H1 (cell line): ENCODE measurements around the gene FLT3. TPM values are rescaled to one million over a fixed set of nuclear protein-coding genes. Genes with fewer than 3 reads are reported as not detected.

Experiments
- CTCF ChIA-PET: fragments of 300-600 bp; sonication (Branson Sonifier 250); formaldehyde crosslinking; loops from one replicate; lab custom pipeline; 2021; ENCODE audit not compliant: partially characterized antibody; lab: Charles Lee
- POLR2A ChIA-PET: fragments of 300-600 bp; sonication (Branson Sonifier 250); formaldehyde crosslinking; loops from one replicate; lab custom pipeline; 2021; ENCODE audit warnings: inconsistent platforms; ENCODE audit not compliant: partially characterized antibody; lab: Charles Lee
- DNase-seq, 2 experiments: peaks; one replicate each; pipeline versions ENCODE4 v3.0.0 to v3.0.0-alpha.2; 2010 to 2022; ENCODE audit warnings: low spot score in 2 of 2, low read depth in 1 of 2, mixed read lengths in 1 of 2
- FAIRE-seq: peaks from 2 replicates; lab custom pipeline; 2011; peaks lifted over from hg19 to GRCh38; lab: Jason Lieb, UNC
- H2AFZ ChIP-seq: 2 replicates; pipeline ENCODE4 v1.8.1; 2012; ENCODE audit warnings: low read length, inconsistent platforms
- H2AK5ac ChIP-seq: 2 replicates; pipeline ENCODE4 v1.6.1; 2013; ENCODE audit warnings: low read depth, low read length
- H2BK120ac ChIP-seq: replicated peaks from 2 replicates; pipeline ENCODE3; 2013; ENCODE audit warnings: low read depth, low read length, inconsistent platforms
- H2BK12ac ChIP-seq: 2 replicates; pipeline ENCODE4 v1.6.1; 2013; ENCODE audit warnings: low read depth, low read length
- H2BK15ac ChIP-seq: 2 replicates; pipeline ENCODE4 v1.6.1; 2013; ENCODE audit warnings: low read length
- H2BK20ac ChIP-seq: 2 replicates; pipeline ENCODE4 v1.6.1; 2013; ENCODE audit warnings: low read length
- H2BK5ac ChIP-seq: 2 replicates; pipeline ENCODE4 v1.6.1; 2013; ENCODE audit warnings: low read depth, low read length
- H3K14ac ChIP-seq: 2 replicates; pipeline ENCODE4 v1.6.1; 2013; ENCODE audit warnings: inconsistent platforms; ENCODE audit not compliant: insufficient read length
- H3K18ac ChIP-seq: 2 replicates; pipeline ENCODE4 v1.6.1; 2013; ENCODE audit warnings: low read length; ENCODE audit errors: extremely low read depth
- H3K23ac ChIP-seq: 2 replicates; pipeline ENCODE4 v1.6.1; 2013; ENCODE audit warnings: inconsistent platforms; ENCODE audit not compliant: insufficient read length
- H3K23me2 ChIP-seq: 2 replicates; pipeline ENCODE4 v1.6.1; 2013; ENCODE audit warnings: low read depth, low read length
- H3K27ac ChIP-seq: 2 replicates; pipeline ENCODE4 v1.6.1; 2011; ENCODE audit warnings: low read depth, low read length, inconsistent platforms
- H3K27me3 ChIP-seq, 4 experiments: replicated peaks in 1 of 4; 1 replicate in 1 of 4; 2 replicates in 3 of 4; pipeline versions ENCODE4 v1.6.1 to v1.8.1; 2011 to 2013; ENCODE audit warnings: low read length in 3 of 4, mild to moderate bottlenecking in 3 of 4, inconsistent platforms in 2 of 4, mixed read lengths in 2 of 4, moderate library complexity in 1 of 4; ENCODE audit not compliant: control insufficient read depth in 3 of 4, insufficient read depth in 3 of 4; ENCODE audit errors: extremely low read depth in 1 of 4
- H3K36me3 ChIP-seq, 4 experiments: 2 replicates each; pipeline versions ENCODE4 v1.6.1 to v1.8.1; 2011 to 2013; ENCODE audit warnings: mild to moderate bottlenecking in 4 of 4, low read length in 3 of 4, moderate library complexity in 2 of 4, control low read depth in 1 of 4, inconsistent platforms in 1 of 4; ENCODE audit not compliant: insufficient read depth in 4 of 4, control insufficient read depth in 2 of 4
- H3K4ac ChIP-seq: replicated peaks from 2 replicates; pipeline ENCODE3; 2013; ENCODE audit warnings: low read length, low read depth, mixed read lengths, inconsistent platforms; ENCODE audit not compliant: insufficient read length
- H3K4me1 ChIP-seq, 4 experiments: replicated peaks in 1 of 4; 1 replicate in 1 of 4; 2 replicates in 3 of 4; pipeline versions ENCODE4 v1.6.1 to v1.8.1; 2011 to 2013; ENCODE audit warnings: low read length in 3 of 4, inconsistent platforms in 2 of 4, mixed read lengths in 1 of 4; ENCODE audit not compliant: insufficient read depth in 4 of 4, control insufficient read depth in 3 of 4
- H3K4me2 ChIP-seq, 2 experiments: 2 replicates each; pipeline versions ENCODE4 v1.6.1 to v1.8.1; 2011 to 2013; ENCODE audit warnings: low read depth in 2 of 2, low read length in 2 of 2, control low read depth in 1 of 2, inconsistent platforms in 1 of 2, mild to moderate bottlenecking in 1 of 2; ENCODE audit not compliant: insufficient read depth in 1 of 2
- H3K4me3 ChIP-seq, 4 experiments: fragments of 200-600, 300-600 bp in 1 of 4; sonication (generic), shearing (Covaris generic), sonication (Bioruptor Twin) in 1 of 4; 2 replicates each; pipeline versions ENCODE4 v1.5.1 to v1.8.1; 2011 to 2016; ENCODE audit warnings: low read length in 4 of 4, low read depth in 3 of 4, control low read depth in 2 of 4, inconsistent platforms in 2 of 4, mild to moderate bottlenecking in 2 of 4, mixed read lengths in 1 of 4, moderate library complexity in 1 of 4; ENCODE audit not compliant: insufficient read depth in 2 of 4; ENCODE audit errors: extremely low read depth in 1 of 4
- H3K56ac ChIP-seq: replicated peaks from 2 replicates; pipeline ENCODE3; 2013; ENCODE audit warnings: low read depth, mild to moderate bottlenecking, mixed read lengths, low read length, inconsistent platforms; ENCODE audit not compliant: insufficient read length
- H3K79me1 ChIP-seq: 2 replicates; pipeline ENCODE4 v1.6.1; 2013; ENCODE audit warnings: low read depth, low read length, control low read depth
- H3K79me2 ChIP-seq, 2 experiments: 2 replicates each; pipeline versions ENCODE4 v1.6.1 to v1.8.1; 2012 to 2013; ENCODE audit warnings: low read length in 2 of 2, mild to moderate bottlenecking in 2 of 2, inconsistent platforms in 1 of 2; ENCODE audit not compliant: insufficient read depth in 2 of 2, control insufficient read depth in 1 of 2
- H3K9ac ChIP-seq, 4 experiments: replicated peaks in 1 of 4; 1 replicate in 1 of 4; 2 replicates in 3 of 4; pipeline versions ENCODE4 v1.6.1 to v1.8.1; 2011 to 2013; ENCODE audit warnings: low read depth in 3 of 4, low read length in 3 of 4, control low read depth in 2 of 4, mild to moderate bottlenecking in 2 of 4, moderate library complexity in 2 of 4, inconsistent platforms in 1 of 4; ENCODE audit errors: extremely low read depth in 1 of 4
- H3K9me3 ChIP-seq, 2 experiments: 2 replicates each; pipeline versions ENCODE4 v1.6.1 to v1.8.1; 2012 to 2013; ENCODE audit warnings: mild to moderate bottlenecking in 2 of 2, moderate library complexity in 2 of 2, control low read depth in 1 of 2, inconsistent platforms in 1 of 2, low read depth in 1 of 2, low read length in 1 of 2, mixed read lengths in 1 of 2; ENCODE audit not compliant: insufficient read depth in 2 of 2
- H4K20me1 ChIP-seq, 2 experiments: replicated peaks in 1 of 2; 2 replicates each; pipeline versions ENCODE3 to v1.8.1; 2011 to 2013; ENCODE audit warnings: inconsistent platforms in 2 of 2, low read length in 2 of 2, mild to moderate bottlenecking in 1 of 2; ENCODE audit not compliant: insufficient read depth in 2 of 2, control insufficient read depth in 1 of 2
- H4K5ac ChIP-seq: 2 replicates; pipeline ENCODE4 v1.6.1; 2013; ENCODE audit warnings: low read length, low read depth, mixed read lengths, inconsistent platforms; ENCODE audit not compliant: insufficient read length
- H4K8ac ChIP-seq: 2 replicates; pipeline ENCODE4 v1.8.0; 2013; ENCODE audit warnings: mild to moderate bottlenecking, moderate library complexity, low read length, inconsistent platforms; ENCODE audit not compliant: insufficient read depth; ENCODE audit errors: extremely low read depth
- H4K91ac ChIP-seq: replicated peaks from 2 replicates; pipeline ENCODE3; 2013; ENCODE audit warnings: low read length, mixed read lengths, inconsistent platforms; ENCODE audit not compliant: insufficient read length
- JUND ChIP-seq: IDR thresholded peaks from 2 replicates; pipeline ENCODE4 v1.6.1; 2011; ENCODE audit warnings: mild to moderate bottlenecking, improper control_type of control experiment, low read length
- KDM4A ChIP-seq: IDR thresholded peaks from one replicate; pipeline ENCODE4 v1.7.1; 2012; ENCODE audit warnings: low read depth, mild to moderate bottlenecking, moderate library complexity, low read length, inconsistent platforms; ENCODE audit not compliant: severe bottlenecking
- MAFK ChIP-seq: IDR thresholded peaks from 2 replicates; pipeline ENCODE4 v1.6.1; 2012; ENCODE audit warnings: low read depth, mild to moderate bottlenecking, improper control_type of control experiment, low read length
- NANOG ChIP-seq: IDR thresholded peaks from 2 replicates; pipeline ENCODE4 v1.6.1; 2011; ENCODE audit warnings: low read length, low read depth, mild to moderate bottlenecking, inconsistent platforms; ENCODE audit not compliant: insufficient read depth, poor library complexity, severe bottlenecking
- POLR2AphosphoS5 ChIP-seq: IDR thresholded peaks from 2 replicates; pipeline ENCODE4 v1.6.1; 2011; ENCODE audit warnings: low read depth, low read length
- SP1 ChIP-seq: IDR thresholded peaks from 2 replicates; pipeline ENCODE4 v1.6.1; 2011; ENCODE audit warnings: low read depth, low read length
- WGBS, 2 experiments: shearing (Covaris generic) in 1 of 2; methylation state at CpG; one replicate each; pipeline versions ENCODE4 v1.1.6 to v1.1.7; 2013 to 2015; ENCODE audit warnings: low lambda C conversion rate in 2 of 2, mixed read lengths in 2 of 2, inconsistent platforms in 1 of 2, low coverage in 1 of 2, missing lambda C conversion rate in 1 of 2; ENCODE audit not compliant: insufficient replicate concordance in 2 of 2, insufficient coverage in 1 of 2, insufficient read length in 1 of 2; ENCODE audit errors: extremely low coverage in 1 of 2, missing lambda C conversion rate in 1 of 2; 5-methylcytosine and 5-hydroxymethylcytosine counted together
- polyA plus RNA-seq, 7 experiments: library from polyadenylated mRNA; depleted of rRNA in 3 of 7; stranded (reverse) in 5 of 7; unstranded in 2 of 7; fragments of >200 nt in 5 of 7; fragments of 200-250 nt in 2 of 7; gene quantifications; 1 replicate in 5 of 7; 2 replicates in 1 of 7; 4 replicates in 1 of 7; pipeline versions ENCODE4 v1.2.1 to v1.2.3, GENCODE V29; 2011 to 2013; ENCODE audit warnings: missing spikeins in 2 of 7, mixed read lengths in 2 of 7
- total RNA-seq: library from RNA; stranded (reverse); fragmentation: NEBNext Ultra II Directional; extraction: Animal tissue kit (Norgen Biotek cat#: 25700); gene quantifications from 2 replicates; pipeline ENCODE4 v1.2.1, GENCODE V29; 2021

FLT3 gene
- total and polyA plus RNA-seq, 2 of the 8 experiments (the other 6 are each of a cell fraction or from before 2014, with no cell fraction given), result 0.44 to 0.71 TPM

DNA sequence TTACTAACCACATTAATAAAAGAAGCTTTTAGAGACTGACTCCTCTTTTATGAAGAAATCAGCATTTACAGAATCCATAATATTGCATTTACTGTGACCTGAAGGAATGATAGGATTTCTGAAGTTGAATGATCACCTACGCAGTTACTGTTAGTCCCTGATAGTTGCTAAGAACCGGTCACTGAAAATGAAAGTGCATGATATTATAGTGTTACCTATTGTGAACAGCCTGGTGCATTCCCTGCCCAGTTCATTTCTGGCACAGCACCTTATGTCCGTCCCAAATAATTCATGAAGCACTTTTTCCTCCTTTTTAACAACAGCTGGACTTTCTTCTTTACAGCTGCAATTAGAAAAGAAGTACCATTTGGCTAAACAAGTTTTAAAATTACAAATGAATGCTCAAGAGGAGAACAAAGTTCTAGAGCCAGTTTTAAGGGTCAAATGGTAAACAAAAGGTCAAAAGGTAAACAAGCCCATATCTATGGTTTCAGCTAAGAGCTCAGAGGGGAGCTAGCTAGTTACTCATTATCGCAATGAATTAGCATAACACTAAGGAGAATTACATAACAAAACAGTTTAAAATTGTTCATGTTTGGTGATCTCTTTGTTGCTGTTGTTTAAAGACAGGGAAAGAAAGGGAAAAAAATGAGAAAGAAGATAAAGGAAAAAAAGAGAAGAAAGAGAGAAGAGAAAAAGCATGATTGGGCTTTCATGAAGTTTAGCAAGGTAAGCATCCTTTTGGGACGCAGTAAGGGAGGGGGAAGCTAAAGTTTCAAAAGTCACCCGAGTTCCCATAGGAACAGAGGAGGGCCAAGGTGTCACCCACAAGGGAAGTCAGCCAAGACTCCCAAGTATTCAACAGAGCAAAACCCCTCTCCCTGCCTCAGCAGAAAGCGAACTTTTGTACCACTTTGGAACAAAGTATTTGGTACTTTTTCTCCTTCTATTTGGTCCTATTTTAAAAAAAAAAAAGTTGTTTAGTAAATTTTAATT lies 50.2 kb downstream of the FLT3 start:
- Histone ChIP-seq H3K56ac (no peak overlapping the region), H3K23me2 (no peaks in the 10 kb centered on the region; the same call in 1 of the 2 replicates), H3K23ac (no peak overlapping the region), H2BK5ac (peak overlapping the region; percentile 38; the same call in 1 of the 2 replicates), H4K5ac (no peak overlapping the region), H3K9me3 (no peaks in the 10 kb centered on the region), H3K4ac (no peak overlapping the region), H3K79me2 (no peaks in the 10 kb centered on the region), H4K8ac (no peak overlapping the region), H3K27me3 (no peaks in the 10 kb centered on the region), H2BK15ac (no peak overlapping the region), H3K4me1 (peaks cover 2 to 17% (median 9%) of the 10 kb centered on the region in 4 experiments; a peak in 5 of 7 replicates), H3K18ac (peak overlapping the region; percentile 26; the same call in 1 of the 2 replicates), H2AK5ac (0 out of 2 replicates have a peak overlapping the region, but pooled peaks have one; percentile 11), H4K20me1 (no peaks in the 10 kb centered on the region), H3K4me2 (peak overlapping the region; percentile 54 to 66), H3K9ac (peak overlapping the region in 1 of 4 experiments; percentile 18; a peak in 1 of 7 replicates), H3K36me3 (no peaks in the 10 kb centered on the region), H2BK120ac (no peak overlapping the region), H3K4me3 (peak overlapping the region in 1 of 4 experiments; percentile 26; a peak in 1 of 8 replicates), H2BK20ac (no peak overlapping the region), H2AFZ (no peak overlapping the region), H3K79me1 (no peaks in the 10 kb centered on the region), H2BK12ac (peak overlapping the region; percentile 93; the same call in 1 of the 2 replicates), H4K91ac (no peak overlapping the region), H3K14ac (no peak overlapping the region), H3K27ac (peak overlapping the region; percentile 68)
- DNase-seq (peak in 1 of 2 experiments; percentile 19), FAIRE-seq (peak; percentile 94)
- WGBS, 2 experiments, result 20% methylated on average over 7 of the region's 7 CpGs; no CpG with 5 or more reads in 1 of the 2 experiments
- POLR2A ChIA-PET, result no interaction called here
- CTCF ChIA-PET, result no interaction called here
- TF ChIP-seq POLR2AphosphoS5 (no peak), JUND (0 out of 2 replicates have a peak, but pooled peaks have one; percentile 6), NANOG (peak; percentile 66), SP1 (peak; percentile 72), KDM4A (no peak), MAFK (0 out of 2 replicates have a peak, but pooled peaks have one; percentile 29)
